Hippocampal formation (tissue), 2 donors: Measurements from ENCODE around the gene SLC5A6.

Source experiments
- DNase-seq, 2 donors: peaks; one replicate each; lab custom pipeline; 2025; lab: John Stamatoyannopoulos, UW

The SLC5A6 gene

GRCh38 chr2:27236626-27237025 is 24.6 kb upstream of the SLC5A6 start:
- no peak for DNase-seq

DNA sequence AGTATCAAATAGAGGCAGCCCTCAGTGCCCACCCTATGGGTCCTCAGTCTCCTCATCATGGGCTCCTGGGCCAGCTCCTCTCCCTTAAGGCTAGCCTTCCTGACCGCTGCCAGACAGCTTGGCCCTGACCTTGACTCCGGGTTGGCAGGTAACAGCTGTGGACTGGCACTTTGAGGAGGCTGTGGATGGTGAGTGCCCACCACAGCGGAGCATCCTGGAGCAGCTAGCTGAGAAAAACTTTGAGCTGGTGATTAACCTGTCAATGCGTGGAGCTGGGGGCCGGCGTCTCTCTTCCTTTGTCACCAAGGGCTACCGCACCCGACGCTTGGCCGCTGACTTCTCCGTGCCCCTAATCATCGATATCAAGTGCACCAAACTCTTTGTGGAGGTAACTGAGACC is 24.1 kb upstream of the SLC5A6 start:
- no peak for DNase-seq

- no peak for DNase-seq
These were observed 21.3 kb upstream of the SLC5A6 start for GRCh38 chr2:27233341-27233740.

DNA sequence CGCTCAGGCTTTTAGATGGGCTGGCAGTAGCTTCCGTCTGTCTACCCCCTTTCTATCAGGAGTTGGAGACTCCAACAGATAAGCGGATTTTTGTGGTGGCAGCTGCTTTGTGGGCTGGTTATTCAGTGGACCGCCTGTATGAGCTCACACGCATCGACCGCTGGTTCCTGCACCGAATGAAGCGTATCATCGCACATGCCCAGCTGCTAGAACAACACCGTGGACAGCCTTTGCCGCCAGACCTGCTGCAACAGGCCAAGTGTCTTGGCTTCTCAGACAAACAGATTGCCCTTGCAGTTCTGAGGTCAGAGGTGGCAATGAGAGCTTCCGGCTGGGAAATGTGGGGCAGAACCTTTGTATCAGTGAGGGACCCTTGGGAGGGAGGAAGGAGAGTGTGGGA is 19.9 kb upstream of the SLC5A6 start:
- DNase-seq: no peak

DNA sequence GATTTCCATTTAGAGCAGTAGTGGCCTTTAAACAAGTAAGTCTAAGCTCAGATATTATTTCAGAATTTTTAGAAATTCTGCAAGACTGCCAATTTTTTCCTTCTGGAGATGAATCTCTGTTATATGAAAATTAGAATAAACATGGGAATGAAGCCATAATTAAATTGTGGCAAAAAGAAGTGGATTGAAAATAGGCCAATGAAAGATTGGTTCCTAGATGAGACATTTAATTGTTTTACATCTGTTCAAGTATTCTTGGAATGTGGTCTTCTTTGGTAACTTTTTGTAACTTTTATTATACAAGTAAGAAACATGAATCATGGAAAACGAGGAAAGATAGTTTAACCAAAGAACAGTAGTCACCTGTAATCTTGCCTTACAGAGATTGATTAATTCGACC is 15.4 kb upstream of the SLC5A6 start:
- no peak for DNase-seq

GRCh38 chr2:27225526-27225925 is 13.5 kb upstream of the SLC5A6 start:
- DNase-seq: no peak

GRCh38 chr2:27223416-27223815 is 11.3 kb upstream of the SLC5A6 start:
- no peak for DNase-seq

DNA sequence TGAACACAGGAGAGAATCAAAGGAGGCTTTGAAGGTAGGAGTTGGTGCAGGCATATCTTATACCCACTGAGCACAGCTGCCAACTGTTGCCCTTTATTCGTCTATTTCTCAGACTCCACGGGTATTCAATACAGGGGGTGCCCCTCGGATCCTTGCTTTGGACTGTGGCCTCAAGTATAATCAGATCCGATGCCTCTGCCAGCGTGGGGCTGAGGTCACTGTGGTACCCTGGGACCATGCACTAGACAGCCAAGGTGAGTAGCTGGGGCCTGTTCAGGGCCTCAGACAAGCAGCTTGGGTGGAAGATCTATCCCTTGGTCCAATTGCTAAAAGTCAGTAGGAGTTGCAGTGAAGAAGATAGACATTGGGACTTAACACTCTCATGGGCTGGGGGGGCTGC is 10.3 kb upstream of the SLC5A6 start:
- no peak for DNase-seq

DNA sequence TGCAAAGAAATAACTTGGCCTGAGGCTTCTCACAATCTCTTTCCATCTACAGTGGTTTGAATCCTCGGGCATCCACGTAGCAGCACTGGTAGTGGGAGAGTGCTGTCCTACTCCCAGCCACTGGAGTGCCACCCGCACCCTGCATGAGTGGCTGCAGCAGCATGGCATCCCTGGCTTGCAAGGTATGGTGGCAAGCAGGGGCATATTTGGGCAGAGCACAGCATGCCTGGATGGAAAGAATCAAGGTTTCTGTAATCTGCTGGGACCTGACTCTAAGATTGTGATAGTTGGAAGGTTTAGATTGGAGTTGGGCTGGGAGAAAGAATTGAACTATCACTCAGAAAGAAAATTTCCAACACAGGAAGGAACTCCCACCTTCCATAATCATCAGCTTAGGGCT is 9.1 kb upstream of the SLC5A6 start:
- no peak for DNase-seq

DNA sequence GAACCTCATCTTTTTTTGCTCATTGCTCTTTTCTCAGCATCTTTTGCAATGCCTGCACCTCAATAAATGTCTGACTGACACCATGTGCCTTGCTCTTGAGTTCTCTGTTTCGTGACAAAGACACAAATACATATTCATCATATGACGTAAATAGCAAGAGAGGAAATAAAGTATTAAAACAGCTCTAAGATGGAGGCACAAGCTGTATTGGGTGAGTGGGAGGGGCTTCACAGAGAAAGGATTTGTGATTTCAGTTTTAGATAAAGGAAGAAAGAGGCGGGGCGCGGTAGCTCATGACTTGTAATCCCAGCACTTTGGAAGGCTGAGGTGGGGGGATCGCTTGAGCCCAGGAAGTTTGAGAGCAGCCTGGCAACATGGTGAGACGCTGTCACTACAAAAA is 8.0 kb upstream of the SLC5A6 start:
- DNase-seq: no peak

DNA sequence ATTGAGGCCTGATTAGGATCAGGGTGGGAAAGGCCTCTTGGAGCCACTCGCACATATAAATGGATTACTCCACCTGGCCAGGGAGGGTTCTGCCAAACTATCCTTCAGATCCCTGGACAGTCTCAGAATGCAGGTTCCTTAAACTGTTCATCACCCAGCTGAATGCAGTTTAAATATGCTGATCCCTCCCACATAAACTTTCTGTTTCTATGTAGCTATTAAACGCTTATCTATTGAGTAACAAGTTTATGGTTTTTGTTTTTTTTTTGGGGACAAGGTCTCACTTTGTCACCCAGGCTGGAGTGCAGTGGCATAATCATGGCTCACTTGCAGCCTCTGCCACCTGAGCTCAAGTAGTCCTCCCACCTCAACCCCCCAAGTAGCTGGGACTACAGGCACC is 7.0 kb upstream of the SLC5A6 start:
- no peak for DNase-seq

- no peak for DNase-seq
These were observed 6.5 kb upstream of the SLC5A6 start for GRCh38 chr2:27218614-27219013.

DNA sequence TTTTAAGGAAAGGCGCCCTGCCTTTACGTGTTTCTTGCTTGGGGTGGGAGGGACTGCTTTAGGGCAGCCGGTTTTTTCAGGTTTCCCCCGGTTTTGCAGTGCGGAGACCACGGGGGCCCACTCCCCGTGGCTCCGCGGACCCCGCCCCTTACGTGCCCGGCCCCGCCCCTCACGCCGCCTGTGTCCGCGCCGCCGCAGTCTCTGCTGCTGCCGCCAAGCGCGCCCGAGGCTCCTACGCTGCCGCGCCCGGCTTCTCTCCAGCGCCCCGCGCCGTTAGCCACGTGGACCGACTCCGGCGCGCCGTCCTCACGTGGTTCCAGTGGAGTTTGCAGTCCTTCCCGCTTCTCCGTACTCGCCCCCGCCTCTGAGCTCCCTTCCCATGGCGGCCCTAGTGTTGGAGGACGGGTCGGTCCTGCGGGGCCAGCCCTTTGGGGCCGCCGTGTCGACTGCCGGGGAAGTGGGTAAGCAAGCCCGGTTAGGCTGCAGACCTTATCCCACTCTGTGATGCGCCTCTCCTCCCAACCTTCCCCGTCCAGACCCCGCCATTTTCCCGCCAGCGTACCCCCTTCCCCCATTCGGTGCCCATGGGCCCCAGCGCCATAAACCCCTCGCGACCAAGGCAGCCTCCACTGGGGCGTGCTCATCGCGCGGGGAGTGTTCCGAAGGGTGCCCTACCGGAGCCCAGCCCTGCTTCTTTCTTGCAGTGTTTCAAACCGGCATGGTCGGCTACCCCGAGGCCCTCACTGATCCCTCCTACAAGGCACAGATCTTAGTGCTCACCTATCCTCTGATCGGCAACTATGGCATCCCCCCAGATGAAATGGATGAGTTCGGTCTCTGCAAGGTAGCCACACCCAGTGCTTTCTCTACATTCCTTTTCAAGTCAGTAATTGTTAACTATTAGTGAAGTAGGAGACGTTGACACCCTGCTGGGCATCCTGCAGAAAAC is 5.4 kb upstream of the SLC5A6 start, which contains the start of gene CAD:
Gene CAD, plus strand, starts transcription at position 197 of the 949 bp plus-strand sequence. Its CDS starts 183 bp downstream, at position 380.
- DNase-seq: peak; percentile 68 to 77

- DNase-seq: no peak
These were observed 4.5 kb upstream of the SLC5A6 start for GRCh38 chr2:27216416-27217137.

- DNase-seq: no peak
These were observed 2.9 kb upstream of the SLC5A6 start for GRCh38 chr2:27214941-27215340.

GRCh38 chr2:27212626-27213471 is 781 bp upstream of the SLC5A6 start:
- no peak for DNase-seq

- no peak for DNase-seq
These were observed 676 bp downstream of the SLC5A6 start for GRCh38 chr2:27211241-27211942.

DNA sequence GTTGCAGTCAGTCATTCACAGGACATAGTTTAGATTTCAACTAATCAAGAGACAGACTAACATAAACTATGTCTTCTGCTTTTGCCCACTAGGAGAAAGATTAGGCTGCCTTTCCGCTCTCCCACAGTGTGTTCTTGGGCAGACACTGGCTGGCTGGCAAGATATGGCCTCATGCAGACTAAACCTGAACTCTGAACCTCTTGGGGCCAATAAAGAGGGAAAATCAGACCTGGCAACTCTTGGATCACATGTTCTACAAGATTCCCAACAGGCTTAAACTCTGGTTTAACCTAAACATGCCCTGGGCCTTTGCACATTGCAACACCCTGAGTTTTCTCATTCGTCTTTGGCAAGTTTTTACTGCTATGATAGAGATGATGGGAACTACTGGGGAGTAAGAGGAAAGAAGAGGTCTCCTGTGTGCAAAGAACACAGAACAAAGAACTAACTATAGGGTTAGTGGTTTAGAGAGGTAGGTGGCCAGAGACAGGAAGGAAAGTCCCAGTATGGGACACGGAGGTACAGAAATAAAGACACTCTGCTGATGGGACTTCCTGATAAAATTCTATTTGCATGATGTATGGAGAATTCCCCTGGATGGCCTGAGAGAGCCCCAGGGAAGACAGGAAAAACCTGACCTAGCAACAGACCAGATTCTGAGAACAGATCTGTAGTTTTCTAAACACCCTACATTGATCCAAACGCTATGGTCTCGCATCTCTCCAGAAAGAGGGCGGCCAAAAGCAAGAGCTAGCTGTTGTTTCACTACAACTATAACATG is 2.3 kb downstream of the SLC5A6 start:
- DNase-seq: no peak

- no peak for DNase-seq
These were observed 3.5 kb downstream of the SLC5A6 start for GRCh38 chr2:27208486-27209050.

DNA sequence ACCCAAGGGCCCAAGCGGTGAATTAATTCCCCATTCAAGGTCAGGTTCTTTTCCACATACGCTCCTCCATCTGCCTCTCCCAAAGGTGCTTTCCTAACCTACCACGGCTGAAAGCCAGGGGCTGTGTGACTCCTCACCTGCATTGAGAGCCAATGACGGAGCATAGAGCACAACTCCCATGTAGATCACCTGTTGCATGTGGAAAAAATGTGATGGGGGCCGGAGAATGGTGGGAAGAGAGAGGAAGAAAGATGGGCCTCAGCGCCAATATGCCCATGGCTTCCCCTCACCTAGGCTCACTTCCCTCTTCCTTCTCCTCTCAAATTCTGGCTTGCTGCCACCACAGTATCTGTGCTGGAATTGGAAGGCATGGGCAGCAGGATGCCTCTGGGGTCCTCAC is 5.7 kb downstream of the SLC5A6 start:
- DNase-seq: no peak
